ENCODE data around the gene CCDC187. TPM values are rescaled to one million over a fixed set of nuclear protein-coding genes. Genes with fewer than 3 reads are reported as not detected.
A peak's percentile ranks its signal among the peaks of the same experiment; 100 is the strongest.

The CCDC187 gene
- total RNA-seq, 1 donor from 2014 or later: not detected

- Histone ChIP-seq H3K4me3 (no peak overlapping the region), H3K9me3 (no peaks in the 10 kb centered on the region), H3K36me3 (no peaks in the 10 kb centered on the region), H3K27me3 (no peaks in the 10 kb centered on the region), H3K4me1 (no peaks in the 10 kb centered on the region), H3K27ac (no peak overlapping the region)
- DNase-seq (ENCODE audit: extremely low spot score in 2 of 2): no peak
- TF ChIP-seq, protein P1, sequence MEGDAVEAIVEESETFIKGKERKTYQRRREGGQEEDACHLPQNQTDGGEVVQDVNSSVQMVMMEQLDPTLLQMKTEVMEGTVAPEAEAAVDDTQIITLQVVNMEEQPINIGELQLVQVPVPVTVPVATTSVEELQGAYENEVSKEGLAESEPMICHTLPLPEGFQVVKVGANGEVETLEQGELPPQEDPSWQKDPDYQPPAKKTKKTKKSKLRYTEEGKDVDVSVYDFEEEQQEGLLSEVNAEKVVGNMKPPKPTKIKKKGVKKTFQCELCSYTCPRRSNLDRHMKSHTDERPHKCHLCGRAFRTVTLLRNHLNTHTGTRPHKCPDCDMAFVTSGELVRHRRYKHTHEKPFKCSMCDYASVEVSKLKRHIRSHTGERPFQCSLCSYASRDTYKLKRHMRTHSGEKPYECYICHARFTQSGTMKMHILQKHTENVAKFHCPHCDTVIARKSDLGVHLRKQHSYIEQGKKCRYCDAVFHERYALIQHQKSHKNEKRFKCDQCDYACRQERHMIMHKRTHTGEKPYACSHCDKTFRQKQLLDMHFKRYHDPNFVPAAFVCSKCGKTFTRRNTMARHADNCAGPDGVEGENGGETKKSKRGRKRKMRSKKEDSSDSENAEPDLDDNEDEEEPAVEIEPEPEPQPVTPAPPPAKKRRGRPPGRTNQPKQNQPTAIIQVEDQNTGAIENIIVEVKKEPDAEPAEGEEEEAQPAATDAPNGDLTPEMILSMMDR (IDR thresholded peaks at IDR 0.05): no peak
- TF ChIP-seq POLR2A (IDR thresholded peaks at IDR 0.05) (no peak), POLR2AphosphoS5 (IDR thresholded peaks at IDR 0.05; ENCODE audit: insufficient read depth in 1 of 2, low read depth in 1 of 2) (no peak)
- intact Hi-C loops (cut with DNase I): no loop called here
These were observed 18.9 kb downstream of the CCDC187 start for GRCh38 chr9:136284951-136285350.

DNA sequence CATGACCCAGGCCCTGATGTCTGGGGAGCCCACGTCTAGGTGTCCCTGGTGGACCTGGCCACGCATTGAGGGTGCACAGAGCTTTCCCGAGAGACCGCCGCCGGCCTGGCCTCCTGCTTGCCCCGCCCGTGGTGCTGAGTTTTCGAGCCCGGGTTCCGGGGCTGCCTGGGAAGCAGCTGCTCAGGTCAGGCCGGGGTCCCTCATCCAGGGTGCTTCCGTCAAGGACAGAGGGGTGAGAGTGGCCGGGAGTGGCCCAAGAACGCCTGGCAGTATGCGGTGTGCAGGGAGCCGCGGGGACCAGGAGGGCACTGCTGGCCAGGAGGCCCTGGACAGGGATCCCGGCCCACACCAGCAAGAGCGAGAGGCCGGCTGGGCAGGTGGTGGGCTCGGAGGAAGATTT, 19.6 kb downstream of the CCDC187 start:
- no peaks in the 10 kb centered on the region for H3K4me1 ChIP-seq
- no peaks in the 10 kb centered on the region for H3K9me3 ChIP-seq
- intact Hi-C loops (cut with DNase I): no loop called here
- no peak overlapping the region for H3K4me3 ChIP-seq
- H3K36me3 ChIP-seq: no peaks in the 10 kb centered on the region
- H3K27me3 ChIP-seq: no peaks in the 10 kb centered on the region
- DNase-seq (ENCODE audit: extremely low spot score in 2 of 2): no peak
- TF ChIP-seq POLR2AphosphoS5 (IDR thresholded peaks at IDR 0.05; ENCODE audit: insufficient read depth in 1 of 2, low read depth in 1 of 2) (no peak), POLR2A (IDR thresholded peaks at IDR 0.05) (no peak)
- TF ChIP-seq, protein P1 (IDR thresholded peaks at IDR 0.05): no peak
- no peak overlapping the region for H3K27ac ChIP-seq

GRCh38 chr9:136283291-136284235, 20.3 kb downstream of the CCDC187 start:
- DNase-seq (ENCODE audit: extremely low spot score in 2 of 2): no peak
- TF ChIP-seq POLR2AphosphoS5 (IDR thresholded peaks at IDR 0.05; ENCODE audit: insufficient read depth in 1 of 2, low read depth in 1 of 2) (no peak), POLR2A (IDR thresholded peaks at IDR 0.05) (no peak)
- TF ChIP-seq, protein P1 (IDR thresholded peaks at IDR 0.05): peak; percentile 59 to 83 (median 63)
- no peaks in the 10 kb centered on the region for H3K9me3 ChIP-seq
- H3K36me3 ChIP-seq: no peaks in the 10 kb centered on the region
- H3K4me1 ChIP-seq: no peaks in the 10 kb centered on the region
- no peaks in the 10 kb centered on the region for H3K27me3 ChIP-seq
- intact Hi-C loops (cut with DNase I): no loop called here
- H3K27ac ChIP-seq: no peak overlapping the region
- H3K4me3 ChIP-seq: peak overlapping the region; percentile 3 to 12

- no peak for DNase-seq (ENCODE audit: extremely low spot score in 2 of 2)
- Histone ChIP-seq H3K27ac (no peak overlapping the region), H3K4me1 (no peaks in the 10 kb centered on the region), H3K4me3 (no peak overlapping the region), H3K27me3 (no peaks in the 10 kb centered on the region), H3K36me3 (no peaks in the 10 kb centered on the region), H3K9me3 (no peaks in the 10 kb centered on the region)
- intact Hi-C loops (cut with DNase I): no loop called here
- TF ChIP-seq POLR2AphosphoS5 (IDR thresholded peaks at IDR 0.05; ENCODE audit: insufficient read depth in 1 of 2, low read depth in 1 of 2): no peak
- TF ChIP-seq, protein P1 (IDR thresholded peaks at IDR 0.05): no peak
- TF ChIP-seq POLR2A (IDR thresholded peaks at IDR 0.05): no peak
These were observed 21.5 kb downstream of the CCDC187 start for GRCh38 chr9:136282272-136282861.
